Urothelium cell line (cell line): ENCODE measurements around the gene ACLY.
A peak's percentile ranks its signal among the peaks of the same experiment; 100 is the strongest.
"Not testable (repeated sequence)": the region's sequence is repeated elsewhere in the genome, so short reads cannot be mapped to it uniquely, and the experiment has no call there.

ENCODE experiments used
- DNase-seq: peaks from one replicate; pipeline ENCODE4 v3.0.0; 2011; ENCODE audit warnings: low spot score, mixed read lengths
- FAIRE-seq: peaks from 2 replicates; lab custom pipeline; 2011; peaks lifted over from hg19 to GRCh38; lab: Jason Lieb, UNC

ACLY gene

GRCh38 chr17:41836550-41837196, 82.1 kb downstream of the ACLY start:
- no peak for FAIRE-seq
- no peak for DNase-seq

- peak; percentile 94 for DNase-seq
- FAIRE-seq, result no peak
These were observed 82.8 kb downstream of the ACLY start, which contains the start of gene NT5C3B for GRCh38 chr17:41835800-41836549. TSS of gene NT5C3B (minus strand) at chr17:41836232. CDS start at chr17:41836193, 39 bp downstream.

GRCh38 chr17:41835214-41835799, 83.4 kb downstream of the ACLY start:
- no peak for DNase-seq
- FAIRE-seq, result no peak

GRCh38 chr17:41829961-41830360, 88.8 kb downstream of the ACLY start:
- DNase-seq, FAIRE-seq: not testable (repeated sequence)

GRCh38 chr17:41825175-41825845, 93.4 kb downstream of the ACLY start:
- FAIRE-seq (no peak), DNase-seq (no peak)

- FAIRE-seq, result no peak
- no peak for DNase-seq
These were observed 94.7 kb downstream of the ACLY start for GRCh38 chr17:41824086-41824485.

- FAIRE-seq (no peak), DNase-seq (no peak)
These were observed 95.2 kb downstream of the ACLY start for GRCh38 chr17:41823580-41823979.

GRCh38 chr17:41823141-41823524, 95.6 kb downstream of the ACLY start:
- FAIRE-seq, result no peak
- DNase-seq, result no peak

GRCh38 chr17:41822216-41823140, 96.3 kb downstream of the ACLY start:
- DNase-seq (no peak), FAIRE-seq (no peak)

- DNase-seq (no peak), FAIRE-seq (no peak)
These were observed 97.0 kb downstream of the ACLY start for GRCh38 chr17:41821776-41822175.

GRCh38 chr17:41818024-41818423, 100.7 kb downstream of the ACLY start:
- DNase-seq (no peak), FAIRE-seq (no peak)
